Articular chondrocyte of knee joint (primary cell): Measurements from ENCODE around the gene PCDHB9. TPM values are rescaled to one million over a fixed set of nuclear protein-coding genes. Genes with fewer than 3 reads are reported as not detected.

Experiments used
- total RNA-seq: library from RNA; depleted of rRNA; stranded (reverse); fragments of >200 nt; gene quantifications from 2 replicates; pipeline ENCODE4 v1.2.3, GENCODE V29; 2012

Gene PCDHB9
- total RNA-seq = 0.91 and 2.3 TPM in 2 replicates

DNA sequence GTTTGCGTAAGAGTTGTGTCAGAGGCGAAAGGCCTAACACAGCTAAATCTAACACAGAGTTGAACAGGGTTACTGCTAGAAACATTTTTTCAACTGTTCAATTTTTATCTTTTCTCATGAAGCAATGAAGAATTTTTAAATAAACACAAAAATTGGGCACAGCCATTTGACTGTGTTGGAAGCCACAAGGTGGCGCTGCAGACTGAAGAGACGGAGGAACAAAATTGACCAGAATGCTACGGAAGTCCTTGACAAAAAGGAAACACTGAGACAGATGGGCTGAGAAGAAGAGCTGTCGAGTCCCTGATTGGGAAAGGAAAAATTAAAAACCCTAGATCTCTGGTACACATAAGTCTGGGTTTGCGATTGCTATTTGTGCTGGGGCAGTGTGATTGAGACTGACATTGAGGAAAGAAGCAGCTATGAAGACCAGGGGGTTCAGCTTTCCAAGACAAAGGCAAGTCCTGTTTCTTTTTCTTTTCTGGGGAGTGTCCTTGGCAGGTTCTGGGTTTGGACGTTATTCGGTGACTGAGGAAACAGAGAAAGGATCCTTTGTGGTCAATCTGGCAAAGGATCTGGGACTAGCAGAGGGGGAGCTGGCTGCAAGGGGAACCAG is at the start of gene PCDHB9:
Gene PCDHB9, plus strand, starts transcription at position 265 of the 616 bp plus-strand sequence. Its CDS starts 158 bp downstream, at position 423.

DNA sequence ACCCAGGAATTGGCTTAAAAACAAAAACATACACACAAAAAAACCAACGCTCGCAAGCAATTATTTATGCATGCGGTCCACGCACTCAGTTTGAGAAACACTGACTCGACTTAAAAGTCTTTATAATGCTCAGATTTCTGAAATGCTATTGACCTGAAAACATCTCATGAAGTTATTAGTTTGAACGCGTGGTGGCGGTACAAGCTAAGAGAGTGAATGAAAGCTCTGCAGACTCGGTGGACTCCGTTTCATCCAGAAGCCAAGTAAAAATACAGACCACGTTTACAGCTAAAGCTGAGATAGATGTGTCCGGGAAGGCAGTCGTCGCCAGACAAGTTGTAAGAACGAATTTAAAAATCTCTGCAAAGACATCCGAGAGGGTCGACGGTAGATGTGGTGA is 37.1 kb upstream of the PCDHB9 start, which contains the start of gene PCDHB6:
Gene PCDHB6, plus strand, starts transcription at position 246 of the 400 bp plus-strand sequence. CDS start 201 bp downstream, outside the sequence.

DNA sequence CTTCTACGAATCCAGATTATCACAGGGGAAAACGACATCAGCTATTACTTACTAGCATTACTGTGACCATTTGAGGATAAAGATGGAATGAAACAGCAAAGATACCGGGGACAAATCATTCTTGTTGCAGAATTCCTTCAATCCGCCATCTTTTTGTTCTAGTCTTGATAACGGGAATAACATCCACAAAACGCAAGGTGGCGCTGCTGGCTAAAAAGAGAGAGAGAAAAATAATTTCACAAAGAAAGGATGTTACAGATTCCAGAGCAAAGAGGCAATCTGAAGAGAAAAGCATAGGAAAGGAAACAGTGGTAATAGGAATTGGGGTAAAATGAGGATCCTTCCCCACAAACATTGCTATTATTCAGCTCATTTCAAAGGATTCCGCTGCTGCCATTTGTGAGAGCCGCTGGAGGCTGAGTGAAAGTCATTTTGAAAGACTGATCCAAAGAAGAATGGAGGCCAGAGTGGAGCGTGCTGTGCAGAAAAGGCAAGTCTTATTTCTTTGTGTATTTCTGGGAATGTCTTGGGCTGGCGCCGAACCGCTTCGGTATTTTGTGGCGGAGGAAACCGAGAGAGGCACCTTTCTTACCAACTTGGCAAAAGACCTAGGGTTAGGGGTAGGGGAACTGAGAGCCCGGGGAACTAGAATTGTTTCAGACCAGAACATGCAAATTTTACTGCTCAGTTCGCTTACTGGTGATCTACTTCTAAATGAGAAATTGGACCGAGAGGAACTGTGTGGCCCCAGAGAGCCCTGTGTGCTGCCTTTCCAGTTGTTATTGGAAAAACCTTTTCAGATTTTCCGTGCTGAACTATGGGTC is 14.4 kb upstream of the PCDHB9 start, which contains the start of gene PCDHB7:
Gene PCDHB7, plus strand, starts transcription at position 264 of the 824 bp plus-strand sequence. Its CDS starts 192 bp downstream, at position 456.

DNA sequence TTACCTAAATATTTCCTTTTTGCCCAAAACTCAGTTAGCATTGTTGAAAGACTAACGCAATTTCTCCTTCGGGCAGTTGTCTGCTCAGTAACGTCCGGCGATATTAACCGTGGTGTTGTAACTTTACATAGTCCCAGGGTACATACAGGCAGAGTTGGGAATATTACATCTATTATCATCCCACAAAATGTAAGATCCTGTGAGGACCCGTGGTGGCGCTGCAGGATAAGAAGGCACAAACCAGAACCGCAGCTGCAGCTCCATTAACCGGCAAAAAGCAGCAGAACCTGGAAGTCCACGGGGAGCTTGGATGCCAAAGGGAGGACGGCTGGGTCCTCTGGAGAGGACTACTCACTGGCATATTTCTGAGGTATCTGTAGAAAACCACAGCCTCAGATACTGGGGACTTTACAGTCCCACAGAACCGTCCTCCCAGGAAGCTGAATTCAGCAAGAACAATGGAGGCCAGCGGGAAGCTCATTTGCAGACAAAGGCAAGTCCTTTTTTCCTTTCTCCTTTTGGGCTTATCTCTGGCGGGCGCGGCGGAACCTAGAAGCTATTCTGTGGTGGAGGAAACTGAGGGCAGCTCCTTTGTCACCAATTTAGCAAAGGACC is 9.3 kb upstream of the PCDHB9 start, which contains the start of gene PCDHB8:
Gene PCDHB8, plus strand, starts transcription at position 214 of the 615 bp plus-strand sequence. Its CDS starts 245 bp downstream, at position 459.

DNA sequence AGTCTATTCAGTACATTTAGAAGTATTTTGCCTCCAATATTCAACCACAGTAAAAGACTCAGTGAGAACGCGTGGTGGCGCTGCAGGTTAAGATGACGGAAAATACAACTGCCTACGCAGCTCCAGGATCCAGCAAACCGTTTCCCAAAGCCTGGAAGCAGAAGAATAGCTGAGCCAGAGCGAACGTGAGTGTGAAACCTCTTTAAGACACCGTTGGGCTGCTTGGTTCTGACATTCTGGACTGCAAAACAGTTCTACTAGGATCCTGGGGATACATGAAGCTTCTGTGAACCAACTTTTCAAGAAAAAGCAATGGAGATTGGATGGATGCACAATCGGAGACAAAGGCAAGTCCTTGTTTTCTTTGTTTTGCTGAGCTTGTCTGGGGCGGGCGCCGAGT is 4.7 kb upstream of the PCDHB9 start, which contains the start of gene PCDHB16:
Gene PCDHB16, plus strand, starts transcription at position 140 of the 400 bp plus-strand sequence. Its CDS starts 173 bp downstream, at position 313.

DNA sequence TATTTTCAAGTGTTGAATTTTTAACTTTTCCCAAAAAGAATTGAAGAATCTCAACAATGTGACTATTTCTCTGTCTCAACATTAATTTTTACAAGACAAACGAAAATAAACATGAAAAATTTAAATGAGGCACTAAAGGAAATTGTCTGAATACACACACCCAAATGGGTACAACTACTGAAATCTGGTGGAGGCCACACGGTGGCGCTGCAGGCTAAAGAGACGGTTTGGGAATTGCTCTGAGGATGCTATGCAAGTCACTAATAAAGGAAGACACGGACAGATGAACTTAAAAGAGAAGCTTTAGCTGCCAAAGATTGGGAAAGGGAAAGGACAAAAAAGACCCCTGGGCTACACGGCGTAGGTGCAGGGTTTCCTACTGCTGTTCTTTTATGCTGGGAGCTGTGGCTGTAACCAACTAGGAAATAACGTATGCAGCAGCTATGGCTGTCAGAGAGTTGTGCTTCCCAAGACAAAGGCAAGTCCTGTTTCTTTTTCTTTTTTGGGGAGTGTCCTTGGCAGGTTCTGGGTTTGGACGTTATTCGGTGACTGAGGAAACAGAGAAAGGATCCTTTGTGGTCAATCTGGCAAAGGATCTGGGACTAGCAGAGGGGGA is 5.3 kb downstream of the PCDHB9 start, which contains the start of gene PCDHB10:
Gene PCDHB10, plus strand, starts transcription at position 244 of the 616 bp plus-strand sequence. Its CDS starts 200 bp downstream, at position 444.

DNA sequence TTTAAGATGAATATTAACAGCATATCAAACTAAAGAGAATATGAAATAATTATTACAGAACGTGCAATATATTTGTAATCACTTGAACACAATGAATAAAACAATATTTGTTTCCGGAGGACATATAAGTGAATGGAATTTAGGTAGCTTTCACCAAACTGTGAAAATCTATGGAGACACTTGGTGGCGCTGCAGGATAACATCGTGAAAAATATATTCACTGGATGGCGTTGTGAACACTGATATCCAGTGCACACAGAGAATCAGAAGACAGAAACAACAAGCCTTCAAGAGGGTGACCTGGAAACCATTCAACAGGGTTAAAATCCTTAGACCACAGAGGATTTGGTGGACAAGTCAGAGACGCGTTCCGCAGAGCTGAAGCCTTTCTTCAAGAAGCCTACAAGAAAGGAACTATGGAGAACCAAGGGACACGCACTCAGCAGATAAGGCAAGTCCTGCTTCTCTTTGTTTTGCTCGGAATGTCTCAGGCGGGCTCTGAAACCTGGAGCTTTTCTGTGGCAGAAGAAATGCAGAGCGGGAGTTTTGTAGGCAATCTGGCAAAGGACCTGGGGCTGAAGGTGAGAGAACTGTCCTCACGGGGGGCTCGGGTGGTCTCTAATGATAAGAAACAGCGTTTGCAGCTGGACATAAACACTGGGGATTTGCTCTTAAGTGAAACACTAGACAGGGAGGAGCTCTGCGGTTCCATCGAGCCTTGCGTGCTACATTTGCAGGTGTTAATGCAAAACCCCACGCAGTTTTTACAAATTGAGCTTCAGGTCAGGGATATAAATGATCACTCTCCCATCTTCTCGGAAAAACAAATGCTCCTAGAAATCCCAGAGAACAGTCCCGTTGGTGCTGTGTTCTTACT is 12.6 kb downstream of the PCDHB9 start, which contains the start of gene PCDHB11:
Gene PCDHB11, plus strand, starts transcription at position 269 of the 877 bp plus-strand sequence. Its CDS starts 148 bp downstream, at position 417.

DNA sequence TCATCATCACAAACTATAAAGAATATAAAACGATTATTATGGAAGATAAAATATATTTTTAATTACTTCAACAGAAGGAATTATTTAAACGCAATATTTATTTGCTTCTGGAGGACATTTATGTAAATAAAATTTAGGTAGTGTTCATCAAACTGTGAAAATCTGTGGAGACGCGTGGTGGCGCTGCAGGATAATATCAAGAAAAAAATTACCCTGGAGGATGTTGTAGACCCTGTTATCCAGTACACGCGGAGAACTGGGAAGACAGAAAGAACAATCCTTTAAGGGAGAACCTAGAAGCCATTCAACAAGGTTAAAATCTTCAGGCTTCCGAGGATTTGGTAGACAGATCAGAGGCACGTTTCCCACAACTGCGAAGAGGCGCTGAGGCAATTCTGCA is 21.5 kb downstream of the PCDHB9 start, which contains the start of gene PCDHB12:
Gene PCDHB12, plus strand, starts transcription at position 242 of the 400 bp plus-strand sequence. CDS start 189 bp downstream, outside the sequence.

DNA sequence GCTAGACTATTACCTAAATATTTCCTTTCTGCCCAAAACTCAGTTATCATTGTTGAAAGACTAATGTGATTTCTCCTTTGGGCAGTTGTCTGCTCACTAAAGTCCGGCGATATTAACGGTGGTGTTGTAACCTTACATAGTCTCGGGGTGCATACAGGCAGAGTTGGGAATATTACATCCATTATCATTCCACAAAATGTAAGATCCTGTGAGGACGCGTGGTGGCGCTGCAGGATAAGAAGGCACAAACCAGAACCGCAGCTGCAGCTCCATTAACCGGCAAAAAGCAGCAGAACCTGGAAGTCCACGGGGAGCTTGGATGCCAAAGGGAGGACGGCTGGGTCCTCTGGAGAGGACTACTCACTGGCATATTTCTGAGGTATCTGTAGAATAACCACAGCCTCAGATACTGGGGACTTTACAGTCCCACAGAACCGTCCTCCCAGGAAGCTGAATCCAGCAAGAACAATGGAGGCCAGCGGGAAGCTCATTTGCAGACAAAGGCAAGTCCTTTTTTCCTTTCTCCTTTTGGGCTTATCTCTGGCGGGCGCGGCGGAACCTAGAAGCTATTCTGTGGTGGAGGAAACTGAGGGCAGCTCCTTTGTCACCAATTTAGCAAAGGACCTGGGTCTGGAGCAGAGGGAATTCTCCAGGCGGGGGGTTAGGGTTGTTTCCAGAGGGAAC is 26.8 kb downstream of the PCDHB9 start, which contains the start of gene PCDHB13:
Gene PCDHB13, plus strand, starts transcription at position 264 of the 684 bp plus-strand sequence. Its CDS starts 205 bp downstream, at position 469.

DNA sequence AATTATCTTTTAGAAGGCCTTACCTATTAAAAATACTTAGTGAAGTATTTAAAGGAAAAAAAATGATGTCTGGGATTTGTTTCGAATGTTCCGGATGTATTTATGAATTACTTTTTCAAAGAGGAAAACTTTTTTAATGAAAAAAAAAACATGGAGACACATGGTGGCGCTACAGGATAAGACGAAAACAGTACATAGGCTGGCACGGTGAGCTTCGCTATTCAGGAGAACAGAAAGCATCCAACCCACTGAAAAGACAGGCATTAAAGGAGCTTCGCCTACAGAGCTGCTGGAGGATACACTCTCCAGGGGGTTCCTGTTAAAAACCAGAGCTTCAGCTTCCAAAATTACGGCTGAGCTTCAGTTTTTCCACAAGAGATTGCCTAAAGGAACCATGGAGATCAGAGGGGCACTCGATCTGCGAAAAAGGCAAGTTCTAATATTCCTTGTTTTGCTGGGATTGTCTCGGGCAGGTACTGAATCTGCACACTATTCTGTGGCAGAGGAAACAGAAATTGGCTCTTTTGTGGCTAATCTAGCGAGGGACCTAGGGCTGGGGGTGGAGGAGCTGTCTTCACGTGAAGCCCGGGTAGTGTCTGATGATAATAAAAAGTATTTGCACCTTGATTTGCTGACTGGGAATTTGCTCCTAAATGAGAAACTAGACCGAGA is 36.3 kb downstream of the PCDHB9 start, which contains the start of gene PCDHB14:
Gene PCDHB14, plus strand, starts transcription at position 232 of the 672 bp plus-strand sequence. Its CDS starts 163 bp downstream, at position 395.

Other genes starting within 250 kb of the PCDHB9 start
- gene PCDHAC2, start 220.7 kb upstream of the PCDHB9 start, total RNA-seq = 0.13 and 0.22 TPM in 2 replicates
- under 0.01 TPM in 1 of 2 replicates, not detected in the other for gene PCDHB1, start 135.8 kb upstream of the PCDHB9 start, total RNA-seq
- gene PCDHB2, start 92.5 kb upstream of the PCDHB9 start, total RNA-seq = 3.9 and 4.2 TPM in 2 replicates
- 0.97 and 1.0 TPM in 2 replicates for gene PCDHB3, start 86.7 kb upstream of the PCDHB9 start, total RNA-seq
- 1.8 and 2.1 TPM in 2 replicates for gene PCDHB4, start 65.3 kb upstream of the PCDHB9 start, total RNA-seq
- gene PCDHB5, start 52.0 kb upstream of the PCDHB9 start, total RNA-seq = 2.9 and 3.6 TPM in 2 replicates
- 0.65 and 0.97 TPM in 2 replicates for gene PCDHB6, start 37.1 kb upstream of the PCDHB9 start, total RNA-seq
- gene PCDHB7, start 14.5 kb upstream of the PCDHB9 start, total RNA-seq = 2.0 and 2.5 TPM in 2 replicates
- 0.52 and 1.1 TPM in 2 replicates for gene PCDHB8, start 9.4 kb upstream of the PCDHB9 start, total RNA-seq
- 3.1 and 4.4 TPM in 2 replicates for gene PCDHB16, start 4.8 kb upstream of the PCDHB9 start, total RNA-seq
- gene PCDHB10, start 5.2 kb downstream of the PCDHB9 start, total RNA-seq = 2.2 and 2.5 TPM in 2 replicates
- gene PCDHB11, start 12.5 kb downstream of the PCDHB9 start, total RNA-seq = 1.4 and 1.7 TPM in 2 replicates
- 1.0 and 1.3 TPM in 2 replicates for gene PCDHB12, start 21.6 kb downstream of the PCDHB9 start, total RNA-seq
- gene PCDHB13, start 26.8 kb downstream of the PCDHB9 start, total RNA-seq = 2.7 and 4.0 TPM in 2 replicates
- 3.8 and 4.4 TPM in 2 replicates for gene PCDHB14, start 36.2 kb downstream of the PCDHB9 start, total RNA-seq
- gene PCDHB15, start 58.2 kb downstream of the PCDHB9 start, total RNA-seq = 1.7 and 1.9 TPM in 2 replicates
- gene SLC25A2, start 116.9 kb downstream of the PCDHB9 start, total RNA-seq = 0.32 and 0.39 TPM in 2 replicates
- 61.7 and 84.2 TPM in 2 replicates for gene TAF7, start 133.6 kb downstream of the PCDHB9 start, total RNA-seq
- gene PCDHGA1, start 143.4 kb downstream of the PCDHB9 start, total RNA-seq = 1.4 and 1.9 TPM in 2 replicates
- gene PCDHGA2, start 151.6 kb downstream of the PCDHB9 start, total RNA-seq = 4.7 and 4.9 TPM in 2 replicates
- 3.7 and 6.2 TPM in 2 replicates for gene PCDHGA3, start 156.7 kb downstream of the PCDHB9 start, total RNA-seq
- gene PCDHGB1, start 162.9 kb downstream of the PCDHB9 start, total RNA-seq = 4.1 and 6.1 TPM in 2 replicates
- gene PCDHGA4, start 167.9 kb downstream of the PCDHB9 start, total RNA-seq = 6.7 and 8.9 TPM in 2 replicates
- 6.5 and 6.8 TPM in 2 replicates for gene PCDHGB2, start 172.8 kb downstream of the PCDHB9 start, total RNA-seq
- 5.6 and 6.5 TPM in 2 replicates for gene PCDHGA5, start 177.0 kb downstream of the PCDHB9 start, total RNA-seq
- gene PCDHGB3, start 183.1 kb downstream of the PCDHB9 start, total RNA-seq = 8.4 and 8.6 TPM in 2 replicates
- 7.8 and 10.4 TPM in 2 replicates for gene PCDHGA6, start 186.7 kb downstream of the PCDHB9 start, total RNA-seq
- 9.0 and 10.6 TPM in 2 replicates for gene PCDHGA7, start 195.6 kb downstream of the PCDHB9 start, total RNA-seq
- 24.4 and 26.2 TPM in 2 replicates for gene PCDHGB4, start 200.5 kb downstream of the PCDHB9 start, total RNA-seq
- gene PCDHGA8, start 205.5 kb downstream of the PCDHB9 start, total RNA-seq = 5.6 and 5.7 TPM in 2 replicates
- 27.7 and 35.0 TPM in 2 replicates for gene PCDHGB5, start 210.8 kb downstream of the PCDHB9 start, total RNA-seq
- gene PCDHGA9, start 215.6 kb downstream of the PCDHB9 start, total RNA-seq = 10.1 and 11.1 TPM in 2 replicates
- gene PCDHGB6, start 220.9 kb downstream of the PCDHB9 start, total RNA-seq = 7.9 and 9.5 TPM in 2 replicates
- gene PCDHGA10, start 225.8 kb downstream of the PCDHB9 start, total RNA-seq = 15.3 and 17.9 TPM in 2 replicates
- 25.6 and 26.2 TPM in 2 replicates for gene PCDHGB7, start 230.5 kb downstream of the PCDHB9 start, total RNA-seq
- 20.1 and 24.1 TPM in 2 replicates for gene PCDHGA11, start 233.9 kb downstream of the PCDHB9 start, total RNA-seq
- gene PCDHGA12, start 243.3 kb downstream of the PCDHB9 start, total RNA-seq = 25.1 and 30.2 TPM in 2 replicates